K562 (cell line): ENCODE results near the gene CHST15. TPM values are rescaled to one million over a fixed set of nuclear protein-coding genes. Genes with fewer than 3 reads are reported as not detected.

Experiments
- ATAC-seq: fragments of 200-7000 bp; cut with Tn5 transposase; 3 replicates; pipeline ENCODE4 v1.9.1; 2020; ENCODE audit warnings: moderate library complexity
- BruUV-seq: library from RNA; stranded (reverse); fragments of 400-500 nt; replicated peaks from 2 replicates; lab custom pipeline; 2021; lab: Mats Ljungman, UMichigan
- CTCF ChIA-PET: fragments of 300-600 bp; formaldehyde crosslinking; extraction: SDS; loops from one replicate; lab custom pipeline; 2021; ENCODE audit warnings: low intra/inter-chr PET ratio; lab: Yijun Ruan, JAX
- POLR2A ChIA-PET: fragments of 300-600, 350-650 bp; sonication (Branson Sonifier 250); formaldehyde crosslinking; extraction: SDS; loops from one replicate; lab custom pipeline; 2021; ENCODE audit warnings: antibody characterized with exemption, inconsistent platforms; lab: Yijun Ruan, JAX
- DNase-seq, 4 experiments: peaks; one replicate each; pipeline versions ENCODE4 v3.0.0 to v3.0.0-alpha.2; 2011 to 2018; ENCODE audit warnings: low spot score in 3 of 4, mixed read lengths in 3 of 4; ENCODE audit errors: extremely low read depth in 1 of 4
- FAIRE-seq: peaks from 2 replicates; lab custom pipeline; 2011; peaks lifted over from hg19 to GRCh38; lab: Jason Lieb, UNC
- H2AFZ ChIP-seq: 2 replicates; pipeline ENCODE4 v1.6.0; 2011; ENCODE audit warnings: low read depth, low read length, control low read depth, inconsistent platforms
- H3K27ac ChIP-seq: fragments of 200-600 bp; 3 replicates; pipeline ENCODE4 v1.8.0; 2011; ENCODE audit warnings: low read depth, mild to moderate bottlenecking, control low read depth, inconsistent platforms, low read length, moderate library complexity, mixed read lengths; ENCODE audit errors: extremely low read depth
- H3K27me3 ChIP-seq, 2 experiments: fragments of 300-600 bp in 1 of 2; 2 replicates in 1 of 2; 3 replicates in 1 of 2; pipeline versions ENCODE4 v1.6.0 to v1.8.0; 2011; ENCODE audit warnings: inconsistent platforms in 2 of 2, low read length in 2 of 2, mild to moderate bottlenecking in 1 of 2, mixed read lengths in 1 of 2, moderate library complexity in 1 of 2; ENCODE audit not compliant: control insufficient read depth in 2 of 2, insufficient read depth in 2 of 2
- H3K36me3 ChIP-seq: fragments of 300-600 bp; 3 replicates; pipeline ENCODE4 v1.8.0; 2011; ENCODE audit warnings: mild to moderate bottlenecking, low read length, inconsistent platforms; ENCODE audit not compliant: control insufficient read depth, insufficient read depth
- H3K4me1 ChIP-seq, 2 experiments: fragments of 200-600 bp in 1 of 2; replicated peaks in 1 of 2; 2 replicates in 1 of 2; 3 replicates in 1 of 2; pipeline versions ENCODE4 v1.5.1 to v1.8.0; 2011; ENCODE audit warnings: inconsistent platforms in 2 of 2, low read length in 2 of 2, mild to moderate bottlenecking in 1 of 2, mixed read lengths in 1 of 2, moderate library complexity in 1 of 2; ENCODE audit not compliant: control insufficient read depth in 2 of 2, insufficient read depth in 2 of 2
- H3K4me2 ChIP-seq: 2 replicates; pipeline ENCODE4 v1.6.1; 2011; ENCODE audit warnings: low read length, control low read depth, inconsistent platforms, mixed read lengths; ENCODE audit not compliant: insufficient read depth
- H3K4me3 ChIP-seq: fragments of 200-600 bp; sonication (generic), shearing (Covaris generic); 2 replicates; pipeline ENCODE4 v1.5.1; 2016; ENCODE audit warnings: control low read depth, inconsistent platforms
- H3K79me2 ChIP-seq: fragments of 200-600 bp; 3 replicates; pipeline ENCODE4 v1.8.0; 2011; ENCODE audit warnings: low read length, inconsistent platforms; ENCODE audit not compliant: control insufficient read depth, insufficient read depth
- H3K9ac ChIP-seq, 2 experiments: 2 replicates each; pipeline versions ENCODE4 v1.6.0 to v1.6.1; 2011; ENCODE audit warnings: low read depth in 2 of 2, low read length in 2 of 2, control low read depth in 1 of 2, inconsistent platforms in 1 of 2, mild to moderate bottlenecking in 1 of 2, mixed read lengths in 1 of 2; ENCODE audit not compliant: insufficient read depth in 1 of 2
- H3K9me1 ChIP-seq: one replicate; pipeline ENCODE4 v1.6.0; 2011; ENCODE audit warnings: inconsistent platforms, mild to moderate bottlenecking, low read length, moderate library complexity; ENCODE audit not compliant: control insufficient read depth, insufficient read depth
- H3K9me3 ChIP-seq: replicated peaks from 2 replicates; pipeline ENCODE4 v1.5.1; 2011; ENCODE audit warnings: low read depth, low read length, inconsistent platforms; ENCODE audit not compliant: control insufficient read depth, insufficient read depth
- H4K20me1 ChIP-seq: replicated peaks from 2 replicates; pipeline ENCODE4 v1.6.1; 2011; ENCODE audit warnings: low read length, inconsistent platforms, mixed read lengths; ENCODE audit not compliant: control insufficient read depth, insufficient read depth
- BMI1 ChIP-seq: fragments of 150-350 bp; IDR thresholded peaks from 2 replicates; pipeline ENCODE4 v1.6.1; 2014; ENCODE audit warnings: low read length
- CHCHD3 ChIP-seq: fragments of 250-450 bp; sonication (Bioruptor Pico); IDR thresholded peaks from 2 replicates; pipeline ENCODE4 v2.1.2; 2022; ENCODE audit warnings: mild to moderate bottlenecking
- DEAF1 ChIP-seq: fragments of 450-650 bp; formaldehyde crosslinking; IDR thresholded peaks from 2 replicates; pipeline ENCODE4 v1.4.0; 2020; ENCODE audit warnings: mild to moderate bottlenecking, moderate library complexity
- MAFK ChIP-seq: IDR thresholded peaks from 2 replicates; pipeline ENCODE4 v1.6.1; 2011; ENCODE audit warnings: low read length, improper control_type of control experiment
- NR1H2 ChIP-seq: sonication (generic); formaldehyde crosslinking; IDR thresholded peaks from 2 replicates; pipeline ENCODE4 v1.4.0; 2020; ENCODE audit warnings: mild to moderate bottlenecking, missing genetic modification reagents
- RBBP5 ChIP-seq: fragments of 200-600 bp; sonication (generic); IDR thresholded peaks from 2 replicates; pipeline ENCODE4 v1.6.1; 2012; ENCODE audit warnings: borderline replicate concordance, mild to moderate bottlenecking, low read length, control low read depth, inconsistent platforms; ENCODE audit not compliant: insufficient read depth, poor library complexity, severe bottlenecking
- SMAD3 ChIP-seq: fragments of 450-650 bp; formaldehyde crosslinking; conservative IDR thresholded peaks from 2 replicates; pipeline ENCODE4 v1.4.0; 2020; ENCODE audit warnings: mild to moderate bottlenecking
- VEZF1 ChIP-seq: fragments of 200-800 bp; sonication (Bioruptor generic); IDR thresholded peaks from 2 replicates; pipeline ENCODE4 v1.6.1; 2017; ENCODE audit warnings: missing genetic modification characterization, missing compliant biosample characterization
- ZC3H4 ChIP-seq: sonication (generic); formaldehyde crosslinking; IDR thresholded peaks from 2 replicates; pipeline ENCODE4 v1.9.0; 2021; ENCODE audit warnings: missing genetic modification reagents, borderline replicate concordance
- ZNF263 ChIP-seq: sonication (generic); formaldehyde crosslinking; IDR thresholded peaks from 2 replicates; pipeline ENCODE4 v1.8.0; 2022; ENCODE audit warnings: mild to moderate bottlenecking, missing genetic modification reagents, borderline replicate concordance
- WGBS: fragments of 100-300 bp; shearing (Covaris generic); methylation state at CpG from one replicate; pipeline ENCODE4 v1.1.6; 2016; ENCODE audit warnings: low coverage, mixed read lengths; ENCODE audit not compliant: insufficient coverage; ENCODE audit errors: missing lambda C conversion rate; 5-methylcytosine and 5-hydroxymethylcytosine counted together
- in situ Hi-C: fragments of 300-500 bp; cut with MboI; formaldehyde crosslinking; loops from 4 replicates; pipeline ENCODE4 v1.15.0; 2018; ENCODE audit warnings: inconsistent platforms, mixed read lengths
- intact Hi-C: fragments of 100-400 bp; cut with micrococcal nuclease; formaldehyde crosslinking; loops from 2 replicates; pipeline ENCODE4 v1.14.2; 2022
- polyA plus RNA-seq, 8 experiments: library from polyadenylated mRNA; depleted of rRNA in 4 of 8; stranded (reverse) in 5 of 8; unstranded in 3 of 8; fragments of >200 nt; fragmentation: Nextera tagmentation in 2 of 8; fragmentation: Illumina TruSeq in 1 of 8; extraction: Ambion mirVana in 2 of 8; extraction: Trizol in 1 of 8; gene quantifications; 2 replicates each; pipeline versions ENCODE4 v1.2.1 to v1.2.3, GENCODE V29; 2011 to 2014; ENCODE audit warnings: inconsistent platforms in 1 of 8, missing spikeins in 1 of 8
- total RNA-seq, 7 experiments: library from RNA; depleted of rRNA in 6 of 7; stranded (reverse); fragments of >200 nt in 6 of 7; fragmentation: Illumina TruSeq in 2 of 7; extraction: Trizol in 2 of 7; gene quantifications; 2 replicates each; pipeline versions ENCODE4 v1.2.1 to v1.2.3, GENCODE V29; 2011 to 2021; ENCODE audit warnings: low replicate concordance in 1 of 7
- TF ChIP-seq, protein P1 (sequence below): sonication (generic); formaldehyde crosslinking; IDR thresholded peaks from 2 replicates; pipeline ENCODE4 v1.8.0; 2022; ENCODE audit warnings: missing genetic modification reagents, mild to moderate bottlenecking, borderline replicate concordance
- TF ChIP-seq, protein P2 (sequence below): sonication (generic); formaldehyde crosslinking; IDR thresholded peaks from 2 replicates; pipeline ENCODE4 v1.8.1; 2023; ENCODE audit warnings: mild to moderate bottlenecking, missing genetic modification reagents, moderate library complexity

CHST15 gene
- total and polyA plus RNA-seq, 9 of the 15 experiments (the other 6 are each of a cell fraction or from before 2014, with no cell fraction given) = 0.04 to 0.16 (median 0.08) TPM

GRCh38 chr10:124000792-124001201 lies 92.6 kb downstream of the CHST15 start:
- no peak for FAIRE-seq
- H3K4me2 ChIP-seq = no peak overlapping the region
- BruUV-seq = no TSS peak
- H3K27ac ChIP-seq = no peak overlapping the region
- no peaks in the 10 kb centered on the region for H3K9me3 ChIP-seq
- no peaks in the 10 kb centered on the region; a peak in 1 of 5 replicates for H3K4me1 ChIP-seq
- H3K27me3 ChIP-seq = peaks cover 0 to 8% of the 10 kb centered on the region in 2 experiments; a peak in 1 of 5 replicates
- H3K9ac ChIP-seq = no peak overlapping the region
- H3K4me3 ChIP-seq = no peak overlapping the region
- ChIA-PET CTCF (no interaction called here), POLR2A (no interaction called here)
- WGBS = 0% methylated on average over 2 of the region's 8 CpGs
- no peaks in the 10 kb centered on the region for H3K9me1 ChIP-seq
- intact Hi-C loops (no loop called here), in situ Hi-C loops (loop anchor here (5.0 to 25.0 kb wide), 2 partner anchors 382 to 512 kb away; no protein-coding TSS in a partner anchor)
- DNase-seq = no peak
- H3K36me3 ChIP-seq = no peaks in the 10 kb centered on the region
- H2AFZ ChIP-seq = no peak overlapping the region
- 0 out of 2 replicates have a peak, but pooled peaks cover 3% of the 10 kb centered on the region for H4K20me1 ChIP-seq
- no peak for ATAC-seq
- no peaks in the 10 kb centered on the region for H3K79me2 ChIP-seq
- TF ChIP-seq NR1H2 (CRISPR knock-in tag) (no peak), CHCHD3 (CRISPR knock-in tag) (no peak), MAFK (no peak), RBBP5 (no peak), ZC3H4 (CRISPR knock-in tag) (no peak), ZNF263 (CRISPR knock-in tag) (no peak), DEAF1 (CRISPR knock-in tag) (no peak), SMAD3 (CRISPR knock-in tag) (no peak), BMI1 (no peak), VEZF1 (CRISPR knock-in tag) (no peak)
- TF ChIP-seq, protein P1, sequence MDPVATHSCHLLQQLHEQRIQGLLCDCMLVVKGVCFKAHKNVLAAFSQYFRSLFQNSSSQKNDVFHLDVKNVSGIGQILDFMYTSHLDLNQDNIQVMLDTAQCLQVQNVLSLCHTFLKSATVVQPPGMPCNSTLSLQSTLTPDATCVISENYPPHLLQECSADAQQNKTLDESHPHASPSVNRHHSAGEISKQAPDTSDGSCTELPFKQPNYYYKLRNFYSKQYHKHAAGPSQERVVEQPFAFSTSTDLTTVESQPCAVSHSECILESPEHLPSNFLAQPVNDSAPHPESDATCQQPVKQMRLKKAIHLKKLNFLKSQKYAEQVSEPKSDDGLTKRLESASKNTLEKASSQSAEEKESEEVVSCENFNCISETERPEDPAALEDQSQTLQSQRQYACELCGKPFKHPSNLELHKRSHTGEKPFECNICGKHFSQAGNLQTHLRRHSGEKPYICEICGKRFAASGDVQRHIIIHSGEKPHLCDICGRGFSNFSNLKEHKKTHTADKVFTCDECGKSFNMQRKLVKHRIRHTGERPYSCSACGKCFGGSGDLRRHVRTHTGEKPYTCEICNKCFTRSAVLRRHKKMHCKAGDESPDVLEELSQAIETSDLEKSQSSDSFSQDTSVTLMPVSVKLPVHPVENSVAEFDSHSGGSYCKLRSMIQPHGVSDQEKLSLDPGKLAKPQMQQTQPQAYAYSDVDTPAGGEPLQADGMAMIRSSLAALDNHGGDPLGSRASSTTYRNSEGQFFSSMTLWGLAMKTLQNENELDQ (CRISPR knock-in tag) = no peak
- TF ChIP-seq, protein P2, sequence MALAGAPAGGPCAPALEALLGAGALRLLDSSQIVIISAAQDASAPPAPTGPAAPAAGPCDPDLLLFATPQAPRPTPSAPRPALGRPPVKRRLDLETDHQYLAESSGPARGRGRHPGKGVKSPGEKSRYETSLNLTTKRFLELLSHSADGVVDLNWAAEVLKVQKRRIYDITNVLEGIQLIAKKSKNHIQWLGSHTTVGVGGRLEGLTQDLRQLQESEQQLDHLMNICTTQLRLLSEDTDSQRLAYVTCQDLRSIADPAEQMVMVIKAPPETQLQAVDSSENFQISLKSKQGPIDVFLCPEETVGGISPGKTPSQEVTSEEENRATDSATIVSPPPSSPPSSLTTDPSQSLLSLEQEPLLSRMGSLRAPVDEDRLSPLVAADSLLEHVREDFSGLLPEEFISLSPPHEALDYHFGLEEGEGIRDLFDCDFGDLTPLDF (CRISPR knock-in tag) = no peak
